ENCODE results near the gene EIF2AK2.

DNA sequence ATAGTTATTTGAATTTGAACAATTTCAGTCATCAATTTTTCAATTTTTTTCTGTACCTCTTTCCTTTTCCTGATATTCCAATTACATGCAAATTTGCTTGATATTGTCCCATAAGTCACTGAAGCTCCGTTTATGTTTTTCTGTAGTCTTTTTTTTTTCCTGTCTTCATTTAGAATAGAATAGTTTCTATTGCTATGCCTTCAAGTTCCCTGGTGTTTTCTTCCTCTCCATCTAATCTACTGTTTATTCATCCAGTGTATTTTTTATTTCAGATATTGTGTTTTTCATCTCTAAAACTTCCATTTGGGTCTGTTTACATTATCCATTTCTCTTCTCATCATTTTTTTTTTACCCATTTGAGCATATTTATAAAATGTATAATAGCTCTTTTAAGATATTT lies 8.0 kb upstream of the EIF2AK2 start:
- TF ChIP-seq, protein P1, sequence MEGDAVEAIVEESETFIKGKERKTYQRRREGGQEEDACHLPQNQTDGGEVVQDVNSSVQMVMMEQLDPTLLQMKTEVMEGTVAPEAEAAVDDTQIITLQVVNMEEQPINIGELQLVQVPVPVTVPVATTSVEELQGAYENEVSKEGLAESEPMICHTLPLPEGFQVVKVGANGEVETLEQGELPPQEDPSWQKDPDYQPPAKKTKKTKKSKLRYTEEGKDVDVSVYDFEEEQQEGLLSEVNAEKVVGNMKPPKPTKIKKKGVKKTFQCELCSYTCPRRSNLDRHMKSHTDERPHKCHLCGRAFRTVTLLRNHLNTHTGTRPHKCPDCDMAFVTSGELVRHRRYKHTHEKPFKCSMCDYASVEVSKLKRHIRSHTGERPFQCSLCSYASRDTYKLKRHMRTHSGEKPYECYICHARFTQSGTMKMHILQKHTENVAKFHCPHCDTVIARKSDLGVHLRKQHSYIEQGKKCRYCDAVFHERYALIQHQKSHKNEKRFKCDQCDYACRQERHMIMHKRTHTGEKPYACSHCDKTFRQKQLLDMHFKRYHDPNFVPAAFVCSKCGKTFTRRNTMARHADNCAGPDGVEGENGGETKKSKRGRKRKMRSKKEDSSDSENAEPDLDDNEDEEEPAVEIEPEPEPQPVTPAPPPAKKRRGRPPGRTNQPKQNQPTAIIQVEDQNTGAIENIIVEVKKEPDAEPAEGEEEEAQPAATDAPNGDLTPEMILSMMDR (IDR thresholded peaks at IDR 0.05): no peak
- TF ChIP-seq POLR2A (IDR thresholded peaks at IDR 0.05): no peak

All from esophagus squamous epithelium (tissue), 4 donors.